Esophagus squamous epithelium (tissue), 5 donors: Measurements from ENCODE around the gene TPPP2. TPM values are rescaled to one million over a fixed set of nuclear protein-coding genes. Genes with fewer than 3 reads are reported as not detected.

ENCODE experiments used
- DNase-seq: peaks from one replicate; lab custom pipeline; 2025; lab: John Stamatoyannopoulos, UW
- H3K27ac ChIP-seq, 4 donors: fragments of 200-600 bp; sonication (generic); one replicate each; pipeline ENCODE4 v1.5.1; 2016 to 2019; ENCODE audit warnings: mild to moderate bottlenecking in 1 of 4
- H3K27me3 ChIP-seq, 4 donors: fragments of 200-600 bp; sonication (generic); 1 replicate in 3 of 4; 2 replicates in 1 of 4; pipeline versions ENCODE4 v1.5.1 to v1.6.0; 2017 to 2021; ENCODE audit warnings: antibody characterized with exemption in 1 of 4
- H3K36me3 ChIP-seq, 3 donors: fragments of 200-600 bp; sonication (generic); one replicate each; pipeline ENCODE4 v1.5.1; 2016 to 2019
- H3K4me1 ChIP-seq, 3 donors: fragments of 200-600 bp; sonication (generic); one replicate each; pipeline ENCODE4 v1.5.1; 2017 to 2019
- H3K4me3 ChIP-seq, 4 donors: fragments of 200-600 bp; sonication (generic); 1 replicate in 3 of 4; 2 replicates in 1 of 4; pipeline ENCODE4 v1.5.1; 2016 to 2019; ENCODE audit warnings: mild to moderate bottlenecking in 2 of 4, moderate library complexity in 1 of 4
- H3K9me3 ChIP-seq, 3 donors: fragments of 200-600 bp; sonication (generic); one replicate each; pipeline ENCODE4 v1.5.1; 2016 to 2019
- POLR2A ChIP-seq, 4 donors: fragments of 450-650 bp; IDR thresholded peaks; one replicate each; pipeline ENCODE4 v1.6.1; 2017; ENCODE audit warnings: antibody characterized with exemption in 4 of 4, mild to moderate bottlenecking in 4 of 4, moderate library complexity in 3 of 4
- WGBS, 2 donors: methylation state at CpG; one replicate each; pipeline ENCODE4 v1.1.5; 2018; 5-methylcytosine and 5-hydroxymethylcytosine counted together
- intact Hi-C: fragments of 100-400 bp; cut with DNase I; formaldehyde crosslinking; loops from one replicate; pipeline ENCODE4 v1.15.0; 2022
- total RNA-seq, 4 donors: library from RNA; depleted of rRNA; stranded (reverse); fragments of >200 nt; gene quantifications; one replicate each; pipeline ENCODE4 v1.1.0, GENCODE V29; 2016
- TF ChIP-seq, protein P1 (sequence below), 6 experiments: fragments of 450-650 bp in 4 of 6; fragments of 200-600 bp in 2 of 6; sonication (generic) in 2 of 6; IDR thresholded peaks; one replicate each; pipeline ENCODE4 v1.5.1; 2016 to 2019; ENCODE audit warnings: antibody characterized with exemption in 6 of 6, mild to moderate bottlenecking in 4 of 6, moderate library complexity in 4 of 6
- donor health status: DM: yes; HTN: yes; CAD: no.

TPPP2 gene
- total RNA-seq, 4 donors from 2014 or later: not detected

DNA sequence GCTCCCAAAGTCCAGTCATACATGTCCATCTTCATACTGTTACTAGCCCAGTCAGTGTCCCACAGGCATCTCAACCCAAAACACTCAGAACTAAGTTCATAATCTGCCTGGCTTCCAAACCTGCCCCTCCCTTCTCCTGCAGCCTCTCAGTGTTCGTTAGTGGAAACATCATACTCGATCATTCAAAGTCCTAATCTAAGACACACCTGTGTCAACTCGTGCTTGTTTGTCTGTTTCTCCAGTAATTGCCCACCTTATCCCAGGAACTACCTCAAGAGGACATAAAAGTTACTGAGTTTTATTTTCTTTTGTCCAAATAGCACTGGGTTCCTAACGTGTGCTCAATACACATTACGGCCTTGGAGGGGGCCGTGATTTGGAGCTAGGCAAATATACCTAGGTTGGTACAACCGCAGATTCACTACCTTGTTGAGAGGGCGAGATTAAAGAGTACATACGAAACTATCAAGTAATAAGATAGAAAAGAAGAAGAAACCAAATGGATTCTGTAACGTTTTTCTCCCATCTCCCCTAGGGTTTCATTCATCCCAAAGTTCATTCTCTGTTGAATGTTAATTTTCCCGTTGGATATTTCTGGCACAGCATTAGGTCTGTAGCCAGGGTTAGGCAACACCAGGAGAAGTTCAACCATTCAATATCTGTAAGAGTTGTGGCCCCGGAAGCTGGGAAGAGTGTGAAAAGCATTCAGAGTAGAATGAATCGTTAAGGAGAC is 30.8 kb downstream of the TPPP2 start:
- H3K4me3 ChIP-seq: no peak overlapping the region
- H3K27ac ChIP-seq: no peak overlapping the region
- H3K36me3 ChIP-seq: no peaks in the 10 kb centered on the region
- 68 to 73% methylated on average over 13 of the region's 13 CpGs for WGBS, 2 donors
- H3K27me3 ChIP-seq: no peaks in the 10 kb centered on the region
- H3K9me3 ChIP-seq: no peaks in the 10 kb centered on the region
- TF ChIP-seq POLR2A (IDR thresholded peaks at IDR 0.05): no peak
- TF ChIP-seq, protein P1, sequence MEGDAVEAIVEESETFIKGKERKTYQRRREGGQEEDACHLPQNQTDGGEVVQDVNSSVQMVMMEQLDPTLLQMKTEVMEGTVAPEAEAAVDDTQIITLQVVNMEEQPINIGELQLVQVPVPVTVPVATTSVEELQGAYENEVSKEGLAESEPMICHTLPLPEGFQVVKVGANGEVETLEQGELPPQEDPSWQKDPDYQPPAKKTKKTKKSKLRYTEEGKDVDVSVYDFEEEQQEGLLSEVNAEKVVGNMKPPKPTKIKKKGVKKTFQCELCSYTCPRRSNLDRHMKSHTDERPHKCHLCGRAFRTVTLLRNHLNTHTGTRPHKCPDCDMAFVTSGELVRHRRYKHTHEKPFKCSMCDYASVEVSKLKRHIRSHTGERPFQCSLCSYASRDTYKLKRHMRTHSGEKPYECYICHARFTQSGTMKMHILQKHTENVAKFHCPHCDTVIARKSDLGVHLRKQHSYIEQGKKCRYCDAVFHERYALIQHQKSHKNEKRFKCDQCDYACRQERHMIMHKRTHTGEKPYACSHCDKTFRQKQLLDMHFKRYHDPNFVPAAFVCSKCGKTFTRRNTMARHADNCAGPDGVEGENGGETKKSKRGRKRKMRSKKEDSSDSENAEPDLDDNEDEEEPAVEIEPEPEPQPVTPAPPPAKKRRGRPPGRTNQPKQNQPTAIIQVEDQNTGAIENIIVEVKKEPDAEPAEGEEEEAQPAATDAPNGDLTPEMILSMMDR (IDR thresholded peaks at IDR 0.05): no peak
- H3K4me1 ChIP-seq: peaks cover 0 to 5% (median 0%) of the 10 kb centered on the region in 3 donors
- intact Hi-C loops: no loop called here
- DNase-seq: no peak

DNA sequence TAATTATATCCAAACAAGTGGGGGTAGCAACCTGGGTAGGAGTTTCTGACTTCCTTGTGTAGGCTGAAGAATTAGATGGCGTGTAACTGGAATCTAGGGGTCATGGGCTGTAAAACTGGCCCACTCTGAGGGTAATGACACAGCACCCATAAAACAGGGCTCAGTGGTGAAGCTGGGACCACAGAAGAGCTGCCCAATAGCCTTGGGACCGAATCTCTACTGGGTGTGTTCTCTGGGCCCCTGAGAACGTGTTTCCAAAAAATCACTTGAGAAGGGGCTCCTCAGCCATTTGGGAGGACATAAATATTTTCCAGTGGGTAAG is 31.3 kb downstream of the TPPP2 start:
- Histone ChIP-seq H3K4me1 (peaks cover 0 to 5% (median 0%) of the 10 kb centered on the region in 3 donors), H3K4me3 (no peak overlapping the region), H3K9me3 (no peaks in the 10 kb centered on the region), H3K36me3 (no peaks in the 10 kb centered on the region), H3K27ac (no peak overlapping the region), H3K27me3 (no peaks in the 10 kb centered on the region)
- 54 to 75% methylated on average over 3 of the region's 3 CpGs for WGBS, 2 donors
- intact Hi-C loops: no loop called here
- DNase-seq: no peak
- TF ChIP-seq, protein P1 (IDR thresholded peaks at IDR 0.05): no peak
- TF ChIP-seq POLR2A (IDR thresholded peaks at IDR 0.05): no peak

GRCh38 chr14:21063479-21063878 is 33.5 kb downstream of the TPPP2 start:
- Histone ChIP-seq H3K4me1 (peaks cover under 1 to 8% (median under 1%) of the 10 kb centered on the region in 3 donors), H3K9me3 (no peaks in the 10 kb centered on the region), H3K4me3 (no peak overlapping the region), H3K27ac (no peak overlapping the region), H3K27me3 (peaks cover 0 to 4% (median 0%) of the 10 kb centered on the region in 4 donors), H3K36me3 (no peaks in the 10 kb centered on the region)
- intact Hi-C loops: no loop called here
- TF ChIP-seq, protein P1 (IDR thresholded peaks at IDR 0.05): no peak
- no peak for TF ChIP-seq POLR2A (IDR thresholded peaks at IDR 0.05)
- DNase-seq: no peak
- 42 to 43% methylated on average over 3 of the region's 3 CpGs for WGBS, 2 donors

- H3K36me3 ChIP-seq: no peaks in the 10 kb centered on the region
- H3K4me1 ChIP-seq: peaks cover 23 to 43% (median 29%) of the 10 kb centered on the region in 3 donors
- DNase-seq: no peak
- peaks cover 0 to 33% (median 0%) of the 10 kb centered on the region in 4 donors for H3K27me3 ChIP-seq
- H3K4me3 ChIP-seq: no peak overlapping the region
- no peak overlapping the region for H3K27ac ChIP-seq
- TF ChIP-seq POLR2A (IDR thresholded peaks at IDR 0.05): no peak
- TF ChIP-seq, protein P1 (IDR thresholded peaks at IDR 0.05): peak in 1 of 6 experiments; percentile 30
- intact Hi-C loops: no loop called here
- 53 to 71% methylated on average over 7 of the region's 7 CpGs for WGBS, 2 donors
- no peaks in the 10 kb centered on the region for H3K9me3 ChIP-seq
Observed at GRCh38 chr14:21066882-21067502, 37.0 kb downstream of the TPPP2 start.
